ENCODE data around the gene SCO1. TPM values are rescaled to one million over a fixed set of nuclear protein-coding genes. Genes with fewer than 3 reads are reported as not detected.
"Not testable (repeated sequence)": the region's sequence is repeated elsewhere in the genome, so short reads cannot be mapped to it uniquely, and the experiment has no call there.

Gene SCO1
- total RNA-seq, 1 donor from 2014 or later: 29.8 TPM

GRCh38 chr17:10699856-10700255 is 2.5 kb upstream of the SCO1 start:
- H3K27me3 Mint-ChIP-seq (ENCODE audit: low read depth): no peaks in the 10 kb centered on the region
- no peak overlapping the region for H3K4me3 Mint-ChIP-seq
- TF ChIP-seq CTCF (IDR thresholded peaks at IDR 0.05; ENCODE audit: unreplicated experiment): no peak
- H3K9me3 Mint-ChIP-seq: no peaks in the 10 kb centered on the region
- no peak for DNase-seq (ENCODE audit: low spot score in 2 of 2, unreplicated experiment in 2 of 2)
- H3K36me3 Mint-ChIP-seq: no peaks in the 10 kb centered on the region
- H3K27ac Mint-ChIP-seq: no peak overlapping the region
- peaks cover 20% of the 10 kb centered on the region for H3K4me1 Mint-ChIP-seq

GRCh38 chr17:10698096-10698818 is 924 bp upstream of the SCO1 start:
- Mint-ChIP-seq H3K36me3 (peaks cover 11% of the 10 kb centered on the region), H3K27me3 (ENCODE audit: low read depth) (no peaks in the 10 kb centered on the region), H3K4me1 (peaks cover 20% of the 10 kb centered on the region), H3K27ac (peak overlapping the region; percentile 97), H3K4me3 (peak overlapping the region; percentile 93), H3K9me3 (no peaks in the 10 kb centered on the region)
- no peak for TF ChIP-seq CTCF (IDR thresholded peaks at IDR 0.05; ENCODE audit: unreplicated experiment)
- DNase-seq (ENCODE audit: low spot score in 2 of 2, unreplicated experiment in 2 of 2): no peak

GRCh38 chr17:10695875-10696407 is 1.4 kb downstream of the SCO1 start:
- Mint-ChIP-seq H3K4me3 (peak overlapping the region; percentile 93), H3K36me3 (peaks cover 21% of the 10 kb centered on the region), H3K27ac (peak overlapping the region; percentile 90), H3K4me1 (peaks cover 20% of the 10 kb centered on the region)
- H3K27me3 Mint-ChIP-seq (ENCODE audit: low read depth); H3K9me3 Mint-ChIP-seq; DNase-seq (ENCODE audit: low spot score in 2 of 2, unreplicated experiment in 2 of 2): not testable (repeated sequence)

GRCh38 chr17:10687499-10687898 is 9.8 kb downstream of the SCO1 start:
- H3K27ac Mint-ChIP-seq: no peak overlapping the region
- H3K4me3 Mint-ChIP-seq: no peak overlapping the region
- peaks cover 39% of the 10 kb centered on the region for H3K36me3 Mint-ChIP-seq
- H3K27me3 Mint-ChIP-seq (ENCODE audit: low read depth): no peaks in the 10 kb centered on the region
- no peak for DNase-seq (ENCODE audit: low spot score in 2 of 2, unreplicated experiment in 2 of 2)
- H3K4me1 Mint-ChIP-seq: peaks cover 2% of the 10 kb centered on the region
- TF ChIP-seq CTCF (IDR thresholded peaks at IDR 0.05; ENCODE audit: unreplicated experiment): no peak
- no peaks in the 10 kb centered on the region for H3K9me3 Mint-ChIP-seq

GRCh38 chr17:10683853-10684252 is 13.5 kb downstream of the SCO1 start:
- H3K36me3 Mint-ChIP-seq: peaks cover 41% of the 10 kb centered on the region
- DNase-seq (ENCODE audit: low spot score in 2 of 2, unreplicated experiment in 2 of 2): no peak
- H3K27ac Mint-ChIP-seq: peak overlapping the region; percentile 19
- no peak overlapping the region for H3K4me3 Mint-ChIP-seq
- peak; percentile 43 for TF ChIP-seq CTCF (IDR thresholded peaks at IDR 0.05; ENCODE audit: unreplicated experiment)
- H3K4me1 Mint-ChIP-seq: peaks cover 12% of the 10 kb centered on the region
- H3K27me3 Mint-ChIP-seq (ENCODE audit: low read depth): no peaks in the 10 kb centered on the region
- no peaks in the 10 kb centered on the region for H3K9me3 Mint-ChIP-seq

GRCh38 chr17:10681866-10682446 is 15.4 kb downstream of the SCO1 start:
- H3K27me3 Mint-ChIP-seq (ENCODE audit: low read depth): no peaks in the 10 kb centered on the region
- no peak for DNase-seq (ENCODE audit: low spot score in 2 of 2, unreplicated experiment in 2 of 2)
- H3K27ac Mint-ChIP-seq: peak overlapping the region; percentile 92
- no peak overlapping the region for H3K4me3 Mint-ChIP-seq
- peaks cover 12% of the 10 kb centered on the region for H3K4me1 Mint-ChIP-seq
- H3K9me3 Mint-ChIP-seq: no peaks in the 10 kb centered on the region
- peaks cover 48% of the 10 kb centered on the region for H3K36me3 Mint-ChIP-seq
- TF ChIP-seq CTCF (IDR thresholded peaks at IDR 0.05; ENCODE audit: unreplicated experiment): no peak
